Endodermal cell (in vitro differentiated cells): ENCODE measurements around the gene ARHGEF28. TPM values are rescaled to one million over a fixed set of nuclear protein-coding genes. Genes with fewer than 3 reads are reported as not detected.

Experiments
- DNase-seq: peaks from one replicate; pipeline ENCODE4 v3.0.0-alpha.2; 2017
- H3K27ac ChIP-seq: 2 replicates; pipeline ENCODE4 v1.5.1; 2013; ENCODE audit warnings: mild to moderate bottlenecking, low read depth, low read length, moderate library complexity
- H3K27me3 ChIP-seq: 2 replicates; pipeline ENCODE4 v1.6.1; 2013; ENCODE audit warnings: mild to moderate bottlenecking, low read length, moderate library complexity; ENCODE audit not compliant: insufficient read depth, control insufficient read depth, poor library complexity, severe bottlenecking
- H3K36me3 ChIP-seq: 2 replicates; pipeline ENCODE4 v1.7.0; 2013; ENCODE audit warnings: mild to moderate bottlenecking, low read length, moderate library complexity; ENCODE audit not compliant: control insufficient read depth, insufficient read depth
- H3K4me1 ChIP-seq: one replicate; pipeline ENCODE4 v1.7.0; 2013; ENCODE audit warnings: low read length; ENCODE audit not compliant: control insufficient read depth, insufficient read depth
- H3K4me3 ChIP-seq: 2 replicates; pipeline ENCODE4 v1.5.1; 2013; ENCODE audit warnings: mild to moderate bottlenecking, low read length, moderate library complexity
- H3K9ac ChIP-seq: 2 replicates; pipeline ENCODE4 v1.6.1; 2013; ENCODE audit warnings: mild to moderate bottlenecking, low read length, moderate library complexity; ENCODE audit not compliant: poor library complexity, severe bottlenecking; ENCODE audit errors: extremely low read depth
- H3K9me3 ChIP-seq: 2 replicates; pipeline ENCODE4 v1.6.1; 2013; ENCODE audit warnings: mild to moderate bottlenecking, low read length, moderate library complexity; ENCODE audit not compliant: control insufficient read depth
- H3K27ac Mint-ChIP-seq: 2 replicates; pipeline ENCODE4 v1.8.0; 2020; ENCODE audit warnings: mixed read lengths
- H3K27me3 Mint-ChIP-seq: 2 replicates; pipeline ENCODE4 v1.8.0; 2021; ENCODE audit warnings: mild to moderate bottlenecking, mixed read lengths; ENCODE audit not compliant: insufficient read depth
- H3K36me3 Mint-ChIP-seq: 2 replicates; pipeline ENCODE4 v1.8.0; 2020; ENCODE audit warnings: low read depth, mixed read lengths
- H3K4me1 Mint-ChIP-seq: 2 replicates; pipeline ENCODE4 v1.8.0; 2020; ENCODE audit warnings: mixed read lengths
- H3K4me3 Mint-ChIP-seq: 2 replicates; pipeline ENCODE4 v1.8.0; 2020; ENCODE audit warnings: mild to moderate bottlenecking, moderate library complexity, mixed read lengths
- H3K9me3 Mint-ChIP-seq: 2 replicates; pipeline ENCODE4 v1.8.0; 2020; ENCODE audit warnings: mild to moderate bottlenecking, mixed read lengths
- CTCF ChIP-seq: fragments of 200-600 bp; sonication (generic); conservative IDR thresholded peaks from 2 replicates; pipeline ENCODE4 v1.5.0; 2021; ENCODE audit warnings: antibody characterized with exemption, mild to moderate bottlenecking
- WGBS, 2 experiments: methylation state at CpG; one replicate each; pipeline versions ENCODE4 v1.1.5 to v1.1.7; 2013; ENCODE audit warnings: missing lambda C conversion rate in 2 of 2, mixed read lengths in 1 of 2; ENCODE audit not compliant: insufficient coverage in 1 of 2, insufficient read length in 1 of 2; 5-methylcytosine and 5-hydroxymethylcytosine counted together
- total RNA-seq, 2 donors: library from RNA; stranded (reverse); fragmentation: NEBNext Ultra II Directional in 1 of 2; extraction: Animal tissue kit (Norgen Biotek cat#: 25700) in 1 of 2; gene quantifications; 2 replicates in 1 of 2; 3 replicates in 1 of 2; pipeline ENCODE4 v1.2.1, GENCODE V29; 2021

Gene ARHGEF28
- total RNA-seq, 2 donors from 2014 or later = 0.92 to 1.2 TPM

DNA sequence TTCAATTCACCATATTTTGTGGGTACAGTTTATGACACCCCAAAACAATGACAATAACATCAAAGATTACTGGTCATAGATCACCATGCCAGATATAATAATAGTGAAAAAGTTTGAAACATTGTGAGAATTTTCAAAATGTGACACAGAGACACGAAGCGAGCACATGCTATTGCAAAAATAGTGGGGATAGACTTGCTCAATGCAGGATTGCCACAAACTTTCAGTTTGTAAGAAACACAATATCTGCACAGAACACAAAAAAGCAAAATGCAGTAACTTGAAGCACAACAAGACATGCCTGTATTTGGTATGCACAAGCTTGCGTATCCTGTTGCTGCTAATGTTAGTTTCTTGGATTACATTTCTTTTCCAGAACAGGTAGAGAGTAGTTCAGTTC is 35.8 kb downstream of the ARHGEF28 start:
- no peak overlapping the region for H3K4me3 ChIP-seq
- Mint-ChIP-seq H3K4me3 (no peak overlapping the region), H3K4me1 (no peaks in the 10 kb centered on the region), H3K27me3 (no peaks in the 10 kb centered on the region), H3K36me3 (no peaks in the 10 kb centered on the region), H3K9me3 (no peaks in the 10 kb centered on the region), H3K27ac (no peak overlapping the region)
- H3K9me3 ChIP-seq = no peaks in the 10 kb centered on the region
- 87 to 100% methylated on average over 2 to 3 of the region's 3 CpGs for WGBS, 2 experiments
- no peak overlapping the region for H3K27ac ChIP-seq
- no peaks in the 10 kb centered on the region for H3K4me1 ChIP-seq
- no peaks in the 10 kb centered on the region for H3K36me3 ChIP-seq
- TF ChIP-seq CTCF = no peak
- no peaks in the 10 kb centered on the region for H3K27me3 ChIP-seq
- DNase-seq = no peak
- no peak overlapping the region for H3K9ac ChIP-seq

- TF ChIP-seq CTCF = no peak
- Histone ChIP-seq H3K4me3 (no peak overlapping the region), H3K27ac (no peak overlapping the region), H3K9me3 (no peaks in the 10 kb centered on the region), H3K4me1 (no peaks in the 10 kb centered on the region), H3K9ac (no peak overlapping the region), H3K36me3 (no peaks in the 10 kb centered on the region), H3K27me3 (peaks cover 4% of the 10 kb centered on the region)
- Mint-ChIP-seq H3K27ac (no peak overlapping the region), H3K9me3 (no peaks in the 10 kb centered on the region), H3K36me3 (no peaks in the 10 kb centered on the region), H3K27me3 (no peaks in the 10 kb centered on the region), H3K4me1 (no peaks in the 10 kb centered on the region), H3K4me3 (no peak overlapping the region)
- DNase-seq = no peak
- WGBS, 2 experiments = 88 to 89% methylated on average over 5 to 7 of the region's 7 CpGs
These were observed 37.3 kb downstream of the ARHGEF28 start for GRCh38 chr5:73663161-73663859.

DNA sequence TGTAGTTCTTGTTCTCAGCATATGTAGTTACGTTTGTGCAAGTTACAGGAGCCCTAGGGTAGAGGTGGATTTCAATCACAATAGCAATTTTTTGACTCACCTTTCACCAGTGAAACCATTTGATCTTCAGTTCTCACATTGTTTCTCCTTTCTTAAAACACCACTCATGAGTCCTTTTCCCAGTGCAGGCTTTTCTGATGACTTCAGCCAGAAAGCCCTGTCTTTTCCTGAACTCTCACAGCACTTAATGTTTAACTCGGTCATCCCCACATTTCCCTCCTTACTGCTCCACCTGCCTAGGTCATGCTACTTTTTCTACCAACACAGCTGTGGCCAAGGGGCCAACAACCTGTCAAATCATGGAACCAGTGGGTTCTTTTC is 37.9 kb downstream of the ARHGEF28 start:
- Mint-ChIP-seq H3K4me3 (no peak overlapping the region), H3K4me1 (no peaks in the 10 kb centered on the region), H3K27me3 (no peaks in the 10 kb centered on the region), H3K36me3 (no peaks in the 10 kb centered on the region), H3K27ac (no peak overlapping the region), H3K9me3 (no peaks in the 10 kb centered on the region)
- TF ChIP-seq CTCF = no peak
- no peak overlapping the region for H3K27ac ChIP-seq
- no peaks in the 10 kb centered on the region for H3K36me3 ChIP-seq
- DNase-seq = no peak
- H3K27me3 ChIP-seq = peaks cover 4% of the 10 kb centered on the region
- 78% methylated on average over 2 of the region's 2 CpGs; no CpG with 5 or more reads in 1 of the 2 experiments for WGBS, 2 experiments
- no peaks in the 10 kb centered on the region for H3K4me1 ChIP-seq
- no peaks in the 10 kb centered on the region for H3K9me3 ChIP-seq
- no peak overlapping the region for H3K4me3 ChIP-seq
- no peak overlapping the region for H3K9ac ChIP-seq
